ENCODE data around the gene CADPS2.
"Not testable (repeated sequence)": the region's sequence is repeated elsewhere in the genome, so short reads cannot be mapped to it uniquely, and the experiment has no call there.

Gene CADPS2

DNA sequence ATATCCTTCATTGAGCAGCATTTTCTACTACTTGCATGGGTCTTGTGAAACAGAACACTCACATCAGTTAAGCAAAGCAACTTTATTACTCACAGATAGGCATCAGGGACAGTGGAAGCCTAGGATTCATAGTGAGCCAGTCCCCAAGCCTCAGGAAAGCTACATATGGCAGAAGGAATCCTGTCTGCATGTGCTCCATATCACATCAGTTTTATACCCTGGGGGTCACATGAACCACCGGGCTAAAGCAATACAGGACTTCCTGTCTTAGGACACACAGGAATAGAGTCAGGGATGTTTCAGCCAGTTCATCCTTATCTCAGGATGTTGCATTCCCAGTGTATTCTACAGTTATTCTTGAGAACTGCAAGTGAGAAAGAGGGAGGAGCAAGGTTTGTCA is 596.8 kb downstream of the CADPS2 start:
- DNase-seq (ENCODE audit: low read depth): no peak

GRCh38 chr7:122284608-122285007 is 601.7 kb downstream of the CADPS2 start:
- DNase-seq (ENCODE audit: low read depth): not testable (repeated sequence)

GRCh38 chr7:122273117-122273516 is 613.1 kb downstream of the CADPS2 start:
- no peak for DNase-seq (ENCODE audit: low read depth)

DNA sequence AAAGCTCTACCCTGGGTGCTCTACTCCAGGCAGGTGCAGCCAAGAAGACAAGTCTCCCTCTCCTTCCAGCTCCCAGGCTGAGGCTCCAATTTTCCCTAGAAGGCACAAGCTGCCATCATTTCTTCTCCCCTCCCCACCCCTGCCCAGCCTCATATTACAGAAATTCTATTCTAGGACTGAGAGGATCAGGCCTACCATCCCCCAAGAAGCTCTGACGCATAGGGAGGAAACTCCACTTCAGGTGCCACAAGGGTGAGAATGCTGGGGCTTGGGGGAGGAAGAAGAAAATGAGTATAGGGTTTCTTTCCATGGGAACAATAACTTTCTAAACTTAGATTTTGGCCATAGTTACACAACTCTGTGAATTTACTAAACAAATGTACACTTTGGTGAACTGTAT is 617.0 kb downstream of the CADPS2 start:
- no peak for DNase-seq (ENCODE audit: low read depth)
